ENCODE results near the gene EEF2K.

DNA sequence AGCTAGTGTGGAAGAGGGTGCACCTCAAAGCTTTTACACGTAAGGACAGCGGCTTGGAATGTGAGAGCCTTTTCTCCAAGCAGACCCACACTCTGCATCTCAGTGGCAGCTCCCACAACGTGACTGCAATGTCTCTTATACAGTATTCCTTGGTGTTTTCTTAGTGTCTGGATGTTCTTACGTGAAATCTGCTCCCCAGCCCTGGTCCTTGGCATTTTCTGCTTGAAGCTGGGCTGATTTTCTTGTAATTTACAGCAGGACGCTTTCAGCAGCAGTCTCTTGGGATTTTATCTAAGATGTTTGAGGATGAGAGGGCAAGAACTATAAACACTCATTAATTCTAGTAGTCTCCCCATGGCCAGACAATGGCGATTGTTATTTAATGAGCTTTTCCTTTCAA lies 79.0 kb downstream of the EEF2K start:
- TF ChIP-seq, protein P1, sequence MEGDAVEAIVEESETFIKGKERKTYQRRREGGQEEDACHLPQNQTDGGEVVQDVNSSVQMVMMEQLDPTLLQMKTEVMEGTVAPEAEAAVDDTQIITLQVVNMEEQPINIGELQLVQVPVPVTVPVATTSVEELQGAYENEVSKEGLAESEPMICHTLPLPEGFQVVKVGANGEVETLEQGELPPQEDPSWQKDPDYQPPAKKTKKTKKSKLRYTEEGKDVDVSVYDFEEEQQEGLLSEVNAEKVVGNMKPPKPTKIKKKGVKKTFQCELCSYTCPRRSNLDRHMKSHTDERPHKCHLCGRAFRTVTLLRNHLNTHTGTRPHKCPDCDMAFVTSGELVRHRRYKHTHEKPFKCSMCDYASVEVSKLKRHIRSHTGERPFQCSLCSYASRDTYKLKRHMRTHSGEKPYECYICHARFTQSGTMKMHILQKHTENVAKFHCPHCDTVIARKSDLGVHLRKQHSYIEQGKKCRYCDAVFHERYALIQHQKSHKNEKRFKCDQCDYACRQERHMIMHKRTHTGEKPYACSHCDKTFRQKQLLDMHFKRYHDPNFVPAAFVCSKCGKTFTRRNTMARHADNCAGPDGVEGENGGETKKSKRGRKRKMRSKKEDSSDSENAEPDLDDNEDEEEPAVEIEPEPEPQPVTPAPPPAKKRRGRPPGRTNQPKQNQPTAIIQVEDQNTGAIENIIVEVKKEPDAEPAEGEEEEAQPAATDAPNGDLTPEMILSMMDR (IDR thresholded peaks at IDR 0.05) = no peak
- TF ChIP-seq ZFX (IDR thresholded peaks at IDR 0.05; ENCODE audit: borderline replicate concordance) = no peak
